GM21786 (cell line): Measurements from ENCODE around the gene AKAP13.

Experiments
- ATAC-seq: cut with Tn5 transposase; IDR thresholded peaks from one replicate; pipeline ENCODE4 v1.9.1; 2021; ENCODE audit not compliant: unreplicated experiment

The AKAP13 gene

DNA sequence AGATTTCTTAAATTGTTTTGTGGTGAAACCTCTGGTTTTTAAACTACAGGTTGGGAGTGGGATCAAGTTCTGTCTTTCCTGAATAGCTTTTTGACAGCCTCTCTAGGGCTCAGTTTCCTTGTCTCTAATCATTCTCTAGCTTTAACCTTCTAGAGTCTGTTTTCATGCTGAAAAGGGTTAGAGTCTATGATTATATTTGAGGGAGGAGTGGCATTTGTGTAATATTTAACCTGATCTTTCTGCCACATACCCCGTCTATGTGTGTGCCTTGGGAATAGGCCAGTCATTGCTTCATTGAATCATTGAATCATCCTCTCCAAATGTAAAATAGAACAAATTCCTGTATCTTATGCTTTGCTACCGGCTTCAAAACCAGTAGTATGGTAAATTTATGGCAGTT, 209.4 kb downstream of the AKAP13 start:
- ATAC-seq = no peak

DNA sequence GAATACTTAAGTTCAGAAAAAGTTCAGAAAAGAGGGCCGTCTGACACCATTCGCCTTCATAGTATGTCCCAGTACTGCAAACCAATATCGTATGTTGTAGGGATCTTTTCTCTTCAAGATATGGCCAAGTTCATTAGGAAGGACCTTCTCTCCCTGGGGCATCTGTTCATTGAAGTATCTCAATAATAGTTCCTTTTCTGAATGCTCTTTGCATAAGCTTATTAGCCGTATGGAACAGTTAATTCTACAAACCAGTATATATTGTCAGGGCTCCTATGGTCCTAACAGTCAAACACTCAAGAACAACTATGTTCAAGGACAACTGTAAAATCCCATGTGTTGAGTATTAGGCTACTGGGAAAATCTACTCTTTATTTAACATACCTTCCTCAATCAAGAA, 211.2 kb downstream of the AKAP13 start:
- no peak for ATAC-seq

DNA sequence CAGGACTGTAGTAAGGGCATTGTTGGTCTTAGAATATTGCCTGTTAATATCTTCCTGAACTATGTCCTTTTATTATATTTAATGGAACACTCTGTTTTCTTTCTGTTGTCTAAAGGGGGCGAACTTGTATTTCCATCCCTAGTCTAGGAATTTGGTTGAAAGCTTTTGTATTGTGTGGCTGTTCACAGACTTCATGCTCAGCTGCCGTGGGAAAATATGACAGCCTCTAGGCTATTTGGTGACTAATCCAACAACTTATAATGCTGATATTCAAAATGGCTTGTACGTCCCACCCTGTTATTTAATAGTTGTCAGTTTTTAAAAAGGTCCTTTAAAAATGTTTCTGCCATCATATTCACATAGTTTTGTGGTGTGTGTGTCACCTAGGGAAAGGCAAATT, 211.7 kb downstream of the AKAP13 start:
- no peak for ATAC-seq

DNA sequence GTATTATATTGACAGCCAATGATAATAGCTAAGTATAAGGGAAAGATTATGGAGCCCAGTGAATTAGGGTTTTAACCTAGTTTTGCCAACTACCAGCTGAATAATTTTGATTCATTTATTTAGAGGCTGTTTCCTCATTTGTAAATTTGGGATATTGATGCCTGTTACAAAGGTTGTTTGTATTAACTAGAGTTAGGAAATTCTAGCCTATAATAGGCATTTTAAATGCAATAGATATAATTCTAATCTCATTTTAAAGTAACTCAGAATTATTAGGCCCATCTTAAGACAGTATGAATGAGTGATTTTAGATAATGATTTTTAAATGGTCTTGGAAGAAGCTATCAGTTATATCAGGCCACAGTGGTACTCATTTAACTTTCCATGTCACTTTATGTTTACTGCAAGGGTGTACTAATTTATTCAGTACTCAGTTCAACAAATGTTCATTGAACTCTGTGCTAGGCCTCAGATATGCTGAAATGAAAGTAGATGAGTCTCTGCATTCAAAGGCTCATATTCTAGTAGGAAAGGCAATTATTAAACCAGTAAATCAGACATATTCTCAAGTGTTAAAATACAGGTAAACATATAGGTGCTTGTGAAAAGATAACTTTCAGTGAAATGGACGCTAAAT, 213.5 kb downstream of the AKAP13 start:
- ATAC-seq = no peak

DNA sequence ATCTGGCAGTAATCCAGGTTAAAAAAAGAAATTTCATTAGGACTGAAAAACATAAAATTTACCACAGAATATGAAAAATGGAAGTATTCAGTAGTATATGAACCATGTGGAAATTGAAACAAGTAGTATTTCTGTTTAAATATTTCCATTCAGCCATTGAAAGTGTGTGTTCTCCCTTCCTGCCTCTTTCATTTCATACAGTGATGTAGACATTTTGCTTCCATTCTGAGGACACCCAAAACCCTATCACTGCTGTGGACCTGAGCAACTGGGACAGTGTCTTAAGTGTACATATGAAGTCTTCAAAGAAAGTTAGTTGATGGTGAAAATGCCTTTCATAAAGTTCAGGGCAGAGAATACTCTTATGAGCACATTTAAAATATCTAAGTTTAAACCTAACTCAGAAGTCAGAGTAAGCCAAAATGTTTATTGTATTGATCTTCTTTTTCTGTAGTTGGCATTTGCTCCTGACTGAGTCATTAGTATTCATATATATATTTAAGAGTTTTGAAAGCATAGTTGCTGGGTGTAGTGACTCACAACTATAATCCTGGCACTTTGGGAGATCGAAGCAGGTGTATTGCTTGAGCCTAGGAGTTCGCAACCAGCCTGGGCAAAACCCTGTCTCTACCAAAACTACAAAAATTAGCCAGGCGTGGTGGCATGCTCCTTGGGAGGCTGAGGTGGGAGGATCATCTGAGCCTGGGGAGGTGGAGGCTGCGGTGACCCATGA, 215.6 kb downstream of the AKAP13 start:
- ATAC-seq = no peak

DNA sequence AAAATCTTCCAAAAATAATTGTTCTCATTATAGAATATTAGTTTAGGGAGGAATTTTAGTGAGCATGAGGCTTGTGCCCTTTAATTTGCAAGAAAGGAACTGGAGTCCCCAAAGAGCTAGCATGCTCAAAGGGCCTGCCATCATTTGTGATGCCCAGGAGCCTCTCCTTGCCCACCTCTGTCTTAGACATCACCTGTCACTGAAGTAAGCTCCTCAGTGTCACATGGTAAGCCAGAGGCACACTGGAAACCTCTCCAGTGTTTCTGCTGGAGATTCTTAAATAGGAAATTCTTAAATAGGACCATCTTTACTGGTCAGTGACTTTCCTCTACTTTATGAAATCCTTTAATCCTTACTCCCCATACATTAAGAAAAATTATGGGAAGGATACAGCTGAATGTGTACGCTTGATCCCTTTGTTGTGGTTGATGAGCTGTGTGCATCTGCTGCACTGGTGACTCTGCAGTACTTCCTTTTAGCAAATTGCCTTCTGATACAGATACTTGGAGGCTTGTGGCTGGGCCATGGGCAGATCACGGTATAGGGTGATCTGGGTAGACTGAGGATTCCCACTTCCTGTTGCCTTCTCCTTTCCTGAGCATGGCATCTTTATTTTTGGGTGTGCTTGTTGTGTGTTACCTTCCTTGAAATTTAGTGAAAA, 216.9 kb downstream of the AKAP13 start:
- no peak for ATAC-seq

DNA sequence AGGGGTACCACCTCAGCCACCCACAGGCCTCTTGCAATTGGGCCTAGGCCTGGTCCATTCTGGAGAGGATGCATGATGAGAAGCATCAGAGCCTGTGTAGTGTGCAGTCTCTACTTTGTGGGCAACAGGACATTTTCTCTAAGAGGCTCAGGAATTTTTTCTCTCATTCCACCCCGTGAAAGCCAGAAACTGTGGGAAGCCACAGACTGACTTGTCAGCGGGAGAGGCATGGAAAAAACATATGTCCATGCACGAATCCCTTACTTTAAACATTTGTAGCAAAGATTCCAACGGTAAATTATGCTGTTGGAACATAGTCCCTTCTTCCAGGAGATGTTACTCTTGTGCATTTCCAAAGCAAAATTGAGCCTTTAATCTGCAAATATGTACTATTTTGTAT, 217.8 kb downstream of the AKAP13 start:
- no peak for ATAC-seq

DNA sequence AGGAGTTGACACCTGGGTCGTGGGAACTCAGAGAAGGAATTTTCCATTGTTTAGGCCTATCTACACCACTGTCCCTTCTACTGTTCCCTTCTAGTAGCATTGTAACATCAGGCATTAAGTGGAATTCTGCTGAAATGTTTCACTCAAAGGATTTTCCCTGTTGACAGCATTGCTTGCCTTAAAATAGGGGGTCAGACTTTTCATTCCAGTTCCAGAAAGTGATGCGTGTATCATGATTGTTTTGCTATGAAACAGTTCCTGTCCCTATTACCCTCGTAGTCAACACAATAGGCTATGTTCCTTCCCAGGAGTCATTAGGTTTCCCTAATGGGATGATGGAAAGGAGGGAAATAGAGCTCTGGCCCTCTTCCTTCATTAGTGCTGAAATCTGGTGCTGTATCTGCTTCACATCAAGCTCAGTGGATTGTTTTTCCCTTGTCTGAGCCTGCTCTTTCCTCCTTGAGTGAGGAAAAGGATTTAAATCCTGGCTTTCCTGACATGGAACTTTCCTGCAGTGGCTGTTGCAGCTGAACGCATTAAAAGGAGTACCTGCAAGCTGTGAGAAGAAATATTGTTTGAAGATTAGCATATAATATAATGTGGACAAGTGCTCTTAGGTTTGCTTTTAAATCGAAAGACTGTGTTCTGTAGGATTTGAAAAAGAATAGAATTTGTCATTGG, 218.5 kb downstream of the AKAP13 start:
- ATAC-seq = no peak

DNA sequence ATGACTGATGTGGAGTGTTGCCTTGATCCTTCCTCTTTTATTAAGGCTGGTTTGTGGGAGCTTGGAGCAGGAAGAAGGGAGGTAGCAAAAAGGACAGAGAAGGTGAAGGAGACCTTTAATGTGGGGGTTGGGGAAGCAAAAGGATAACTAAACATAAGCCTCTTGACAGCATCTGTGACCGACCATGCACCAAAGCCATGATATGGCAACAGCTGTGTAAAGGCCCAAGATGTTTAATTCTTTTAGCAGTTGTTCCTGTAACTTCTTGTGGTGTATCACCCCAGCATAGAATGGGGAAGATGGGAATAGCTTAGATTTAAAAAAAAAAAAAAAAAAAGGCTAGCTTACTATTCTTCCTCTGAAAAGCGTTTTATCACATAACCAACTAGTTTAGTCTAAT, 219.6 kb downstream of the AKAP13 start:
- no peak for ATAC-seq

DNA sequence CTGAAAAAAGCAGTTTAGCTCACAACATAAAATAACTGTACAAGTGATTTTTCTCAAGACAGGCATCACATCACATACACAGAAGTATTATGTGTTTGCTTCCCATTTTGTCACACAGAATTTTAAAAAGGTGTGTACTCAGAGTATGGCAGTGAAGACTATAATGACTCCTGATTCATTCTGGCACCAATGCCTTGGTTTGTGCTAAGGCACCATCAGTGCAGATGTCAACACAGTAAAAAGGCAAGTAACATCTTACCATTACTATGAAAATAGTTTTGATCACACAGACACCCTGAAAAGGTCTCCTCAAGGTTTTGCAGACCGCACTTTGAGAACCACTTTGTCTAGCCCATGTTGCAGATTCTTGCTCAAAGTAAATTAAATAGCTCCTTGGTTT, 222.8 kb downstream of the AKAP13 start:
- no peak for ATAC-seq

DNA sequence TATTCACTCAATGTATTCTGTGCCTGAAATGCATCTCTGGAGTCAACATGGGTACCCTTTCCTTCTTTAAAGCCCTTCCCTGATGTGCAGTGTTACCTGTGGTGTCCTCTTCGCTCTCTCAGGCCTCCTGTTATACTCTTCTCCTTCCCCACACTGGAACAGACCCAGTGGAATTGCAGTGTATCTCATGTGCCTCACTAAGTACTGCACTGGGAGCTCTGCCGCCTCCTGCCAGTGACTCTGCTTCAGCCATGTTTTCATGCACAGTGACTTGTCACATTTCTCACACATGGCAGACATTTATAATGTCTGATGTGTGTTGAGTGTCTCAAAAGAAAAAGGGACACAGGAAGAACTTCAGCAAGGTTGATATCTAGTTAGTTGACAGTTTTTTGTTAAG, 223.3 kb downstream of the AKAP13 start:
- ATAC-seq = no peak

DNA sequence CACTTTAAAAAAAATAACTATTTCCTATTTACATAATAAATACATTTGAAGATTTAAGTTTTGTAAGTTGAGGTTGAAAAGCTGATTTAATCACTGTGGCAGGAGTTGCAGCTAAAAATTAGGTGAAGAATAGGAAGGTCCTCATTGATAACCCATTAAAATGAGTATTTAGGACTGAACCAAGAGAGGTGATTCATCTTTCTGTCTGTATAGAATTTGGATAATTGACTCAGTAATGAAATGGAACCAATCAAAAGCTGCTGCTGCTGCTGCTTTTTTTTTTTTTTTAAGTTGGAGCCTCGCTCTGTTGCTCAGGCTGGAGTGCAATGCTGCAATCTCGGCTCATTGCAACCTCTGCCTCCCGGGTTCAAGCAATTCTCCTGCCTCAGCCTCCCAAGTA, 223.8 kb downstream of the AKAP13 start:
- no peak for ATAC-seq

DNA sequence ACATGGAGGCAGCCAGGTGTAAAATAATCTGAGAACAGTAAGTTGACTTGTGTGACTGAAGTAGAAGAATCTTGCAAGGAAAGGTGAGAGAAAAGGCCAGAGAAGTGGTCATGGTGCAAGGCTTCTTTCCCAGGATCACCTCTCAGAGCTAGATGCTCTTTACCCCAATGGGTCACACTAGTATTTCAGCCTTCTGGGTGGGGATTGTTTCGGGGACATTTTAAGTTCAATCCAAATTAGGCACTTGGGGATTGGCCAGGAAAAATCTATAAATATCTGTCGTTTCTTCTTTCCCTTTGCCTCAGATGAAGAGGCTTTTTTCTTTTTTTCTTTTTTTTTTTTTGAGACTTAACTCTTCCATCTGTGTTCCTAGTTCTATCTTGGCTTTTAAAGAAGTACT, 226.3 kb downstream of the AKAP13 start:
- ATAC-seq = no peak

DNA sequence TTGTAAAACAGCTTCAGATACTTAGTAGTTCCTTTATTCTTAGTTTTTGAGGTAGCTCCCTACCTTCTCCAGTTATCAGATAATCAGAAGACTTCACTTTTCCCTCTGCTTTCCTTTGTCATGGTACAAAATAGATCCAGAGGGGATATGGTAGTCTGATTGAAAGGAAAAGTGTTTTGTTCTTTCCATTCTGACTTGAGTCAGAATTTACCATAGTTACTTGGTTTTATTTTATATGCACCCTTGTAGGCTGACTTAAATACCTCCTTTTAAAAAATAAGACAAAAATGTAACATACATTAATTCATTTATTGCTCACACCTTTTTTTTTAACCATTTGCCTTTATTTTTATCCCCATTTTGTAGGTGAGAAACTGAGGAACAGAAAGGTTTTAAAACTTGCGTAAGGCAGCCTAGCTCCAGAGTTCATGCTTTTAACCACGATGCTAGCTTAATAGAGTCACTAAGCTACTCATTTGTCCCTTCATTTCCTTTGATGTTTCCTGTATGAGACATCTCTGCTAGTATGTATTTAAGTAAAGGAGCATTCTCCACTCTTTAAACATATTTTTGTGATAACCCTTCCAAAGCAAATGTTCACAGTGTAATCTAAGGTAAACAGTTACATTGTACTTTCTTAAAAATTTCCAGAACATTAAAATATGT, 226.9 kb downstream of the AKAP13 start:
- ATAC-seq = no peak

DNA sequence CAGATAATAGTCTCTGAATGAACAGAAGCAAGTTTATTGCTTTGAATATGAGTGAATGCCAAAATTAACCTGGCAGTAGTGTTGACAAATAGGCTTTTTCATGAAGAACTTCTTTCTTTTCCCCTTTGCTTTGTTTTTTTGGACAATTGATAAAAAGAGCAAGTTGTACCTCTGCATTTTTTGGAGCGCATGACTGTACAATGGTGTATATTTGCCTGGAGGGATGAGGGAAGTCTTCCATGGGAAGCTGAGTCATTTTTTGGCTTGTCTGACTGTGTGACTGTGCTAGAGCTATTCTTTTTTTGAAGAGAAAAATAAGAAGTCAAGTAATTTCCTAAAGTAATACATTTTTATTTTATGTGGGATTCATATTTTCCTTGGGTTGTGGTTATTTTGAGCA, 227.4 kb downstream of the AKAP13 start:
- no peak for ATAC-seq

DNA sequence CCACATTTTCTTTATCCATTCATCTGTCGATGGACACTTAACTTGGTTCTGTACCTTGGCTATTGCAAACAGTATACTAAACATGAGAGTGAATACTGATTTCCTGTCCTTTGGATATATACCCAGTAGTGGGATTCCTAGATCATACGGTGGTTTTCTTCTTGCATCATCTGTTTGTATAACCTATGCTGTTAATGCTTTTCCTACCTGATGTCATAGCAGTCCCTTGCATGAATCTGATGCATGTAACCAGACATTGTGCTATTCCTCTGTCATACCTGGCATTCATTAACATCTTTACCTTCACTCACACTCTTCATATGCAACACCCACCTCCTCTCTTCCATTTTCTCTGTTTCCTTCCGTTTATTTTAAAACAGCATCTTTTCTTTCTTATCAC, 229.1 kb downstream of the AKAP13 start:
- no peak for ATAC-seq

DNA sequence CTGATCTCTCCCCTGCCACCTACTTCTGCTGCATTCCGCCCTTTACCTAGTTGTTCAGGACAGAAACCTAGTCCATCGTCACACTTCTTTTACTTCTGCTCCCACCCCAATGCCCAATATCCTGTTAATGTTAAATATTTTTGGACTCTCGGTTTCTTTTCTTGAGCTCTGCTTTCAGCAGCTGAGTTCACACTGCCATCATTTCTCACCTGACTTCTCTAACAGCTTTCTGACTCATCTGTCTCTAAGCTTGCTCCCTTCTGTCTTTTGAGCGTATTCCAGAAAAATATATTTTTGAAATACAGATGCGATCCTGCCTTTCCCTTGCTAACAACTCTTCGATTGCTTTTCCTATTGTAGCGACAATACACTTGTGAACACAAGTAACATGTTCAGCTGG, 231.0 kb downstream of the AKAP13 start:
- ATAC-seq = no peak

DNA sequence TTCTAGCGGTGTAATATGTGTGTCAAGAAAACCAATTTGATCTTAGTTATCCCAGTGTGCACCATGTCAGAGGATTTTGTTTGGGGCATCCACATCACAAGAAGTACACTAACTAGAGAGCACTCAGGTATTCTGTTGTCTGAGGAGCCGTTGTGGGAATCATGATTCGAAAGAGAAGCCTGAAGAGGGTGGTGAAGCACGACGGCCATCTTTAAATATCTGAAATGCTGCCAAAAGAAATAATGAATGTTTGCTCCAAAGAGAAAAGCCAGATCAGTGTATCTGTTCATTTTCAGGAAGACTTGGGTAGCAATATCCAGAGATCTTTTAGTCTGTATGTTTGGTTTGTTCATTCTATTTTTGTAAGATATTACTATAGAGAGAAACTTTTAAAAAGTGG, 233.7 kb downstream of the AKAP13 start:
- no peak for ATAC-seq

DNA sequence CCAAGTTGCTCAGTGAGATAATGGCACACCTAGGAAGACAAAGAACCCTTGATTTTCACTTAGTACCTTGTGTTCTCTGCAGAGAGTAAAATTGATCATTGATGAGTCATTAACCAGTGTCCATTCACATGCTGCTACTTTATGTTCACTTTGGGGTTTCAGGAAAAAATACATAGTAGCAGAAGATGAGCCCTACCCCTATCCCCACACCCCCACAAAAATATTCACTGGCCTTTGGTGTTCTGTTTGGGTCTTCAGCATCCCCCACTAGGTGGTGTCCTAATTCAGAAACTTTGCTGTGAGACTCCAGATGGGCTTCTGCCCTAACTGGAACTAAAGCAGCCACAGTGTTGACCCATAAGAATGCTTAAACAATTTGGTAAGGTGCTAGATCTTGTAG, 235.5 kb downstream of the AKAP13 start:
- ATAC-seq = peak; percentile 52

DNA sequence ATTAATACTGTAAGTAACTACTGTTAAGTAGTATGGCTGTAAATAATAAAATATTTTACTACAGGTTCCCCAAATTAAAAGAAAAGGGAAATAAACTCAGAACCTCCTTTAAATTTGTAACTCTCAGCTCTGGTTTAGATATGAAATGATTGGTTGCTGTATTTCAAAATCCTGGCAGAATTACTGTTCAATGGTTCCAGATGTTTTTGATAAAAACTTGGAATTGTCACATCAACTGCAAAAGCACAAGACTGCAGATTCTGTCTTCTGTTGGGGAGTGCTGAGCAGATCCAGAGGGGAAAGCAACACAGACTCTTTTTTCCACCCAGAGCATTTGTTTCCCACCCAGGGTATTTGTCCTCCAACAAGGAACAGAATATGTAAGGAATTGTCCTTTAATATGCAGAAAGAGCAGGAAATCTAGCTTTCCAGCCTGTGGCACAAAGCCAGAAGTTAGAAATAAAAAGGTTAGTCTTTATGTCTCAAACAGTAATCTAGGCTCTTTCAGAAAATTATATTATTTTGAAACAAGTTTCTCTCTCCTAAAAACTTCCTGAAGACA, 236.2 kb downstream of the AKAP13 start:
- ATAC-seq = no peak

DNA sequence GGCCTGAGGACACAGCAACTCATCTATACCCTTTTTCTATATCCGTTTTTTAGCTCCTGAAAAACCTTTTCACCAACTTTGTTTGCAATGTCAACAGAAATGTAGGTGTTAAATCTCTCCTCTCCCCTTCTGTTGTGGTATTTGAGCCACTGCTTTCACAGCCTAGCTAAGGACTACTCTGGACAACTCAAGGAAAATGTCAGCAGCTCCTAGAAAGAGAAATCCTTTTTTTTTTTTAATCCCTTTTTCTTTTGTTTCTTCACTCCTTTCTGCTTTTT, 237.8 kb downstream of the AKAP13 start:
- ATAC-seq = no peak
